Progenitor cell of endocrine pancreas (in vitro differentiated cells): Measurements from ENCODE around the gene AKAP10. TPM values are rescaled to one million over a fixed set of nuclear protein-coding genes. Genes with fewer than 3 reads are reported as not detected.

Experiments
- DNase-seq: peaks from one replicate; pipeline ENCODE4 v3.0.0; 2021; ENCODE audit warnings: low spot score; ENCODE audit not compliant: unreplicated experiment
- H3K27ac Mint-ChIP-seq: 2 replicates; pipeline ENCODE4 v1.8.0; 2021; ENCODE audit warnings: mild to moderate bottlenecking, moderate library complexity, mixed read lengths
- H3K27me3 Mint-ChIP-seq: 2 replicates; pipeline ENCODE4 v1.8.0; 2021; ENCODE audit warnings: mixed read lengths
- H3K36me3 Mint-ChIP-seq: 2 replicates; pipeline ENCODE4 v1.8.0; 2022; ENCODE audit warnings: mixed read lengths; ENCODE audit not compliant: insufficient read depth
- H3K4me1 Mint-ChIP-seq: 2 replicates; pipeline ENCODE4 v1.8.0; 2021; ENCODE audit warnings: low read depth, mixed read lengths
- H3K4me3 Mint-ChIP-seq: 2 replicates; pipeline ENCODE4 v1.8.0; 2021; ENCODE audit warnings: low read depth, mild to moderate bottlenecking, moderate library complexity, mixed read lengths
- H3K9me3 Mint-ChIP-seq: 2 replicates; pipeline ENCODE4 v1.8.0; 2021; ENCODE audit warnings: low read depth, mixed read lengths
- CTCF ChIP-seq: fragments of 200-600 bp; sonication (generic); IDR thresholded peaks from one replicate; pipeline ENCODE4 v1.5.0; 2021; ENCODE audit warnings: antibody characterized with exemption, mild to moderate bottlenecking; ENCODE audit not compliant: unreplicated experiment
- total RNA-seq: library from RNA; stranded (reverse); gene quantifications from 2 replicates; pipeline ENCODE4 v1.2.1, GENCODE V29; 2021

AKAP10 gene
- total RNA-seq, 1 donor from 2014 or later: 38.2 TPM

GRCh38 chr17:20010936-20011335 lies 33.3 kb upstream of the AKAP10 start:
- no peaks in the 10 kb centered on the region for H3K36me3 Mint-ChIP-seq
- no peak for TF ChIP-seq CTCF
- no peak for DNase-seq
- peaks cover 3% of the 10 kb centered on the region for H3K9me3 Mint-ChIP-seq
- peaks cover 6% of the 10 kb centered on the region for H3K4me1 Mint-ChIP-seq
- peak overlapping the region; percentile 77 for H3K4me3 Mint-ChIP-seq
- no peak overlapping the region for H3K27ac Mint-ChIP-seq
- H3K27me3 Mint-ChIP-seq: peaks cover 61% of the 10 kb centered on the region

- H3K9me3 Mint-ChIP-seq: peaks cover 3% of the 10 kb centered on the region
- peaks cover 6% of the 10 kb centered on the region for H3K4me1 Mint-ChIP-seq
- DNase-seq: no peak
- H3K27ac Mint-ChIP-seq: no peak overlapping the region
- peak overlapping the region; percentile 77 for H3K4me3 Mint-ChIP-seq
- peaks cover 61% of the 10 kb centered on the region for H3K27me3 Mint-ChIP-seq
- peak; percentile 41 for TF ChIP-seq CTCF
- H3K36me3 Mint-ChIP-seq: no peaks in the 10 kb centered on the region
Measured at GRCh38 chr17:20010099-20010863, 32.7 kb upstream of the AKAP10 start.

- peaks cover 3% of the 10 kb centered on the region for H3K9me3 Mint-ChIP-seq
- peak within 1 kb of the TSS; percentile 89 for H3K4me3 Mint-ChIP-seq
- peak; percentile 91 for DNase-seq
- no peaks in the 10 kb centered on the region for H3K36me3 Mint-ChIP-seq
- peaks cover 6% of the 10 kb centered on the region for H3K4me1 Mint-ChIP-seq
- TF ChIP-seq CTCF: peak; percentile 98
- H3K27ac Mint-ChIP-seq: no peak within 1 kb of the TSS
- peaks cover 62% of the 10 kb centered on the region for H3K27me3 Mint-ChIP-seq
Measured at GRCh38 chr17:20009302-20010098, 31.9 kb upstream of the AKAP10 start, which contains the start of gene SPECC1. TSS of gene SPECC1 (plus strand) at chr17:20009359. CDS start at chr17:20096652, 87,293 bp downstream.

- Mint-ChIP-seq H3K4me1 (peaks cover 6% of the 10 kb centered on the region), H3K36me3 (no peaks in the 10 kb centered on the region), H3K27ac (no peak overlapping the region), H3K9me3 (peaks cover 3% of the 10 kb centered on the region), H3K27me3 (peaks cover 61% of the 10 kb centered on the region), H3K4me3 (peak overlapping the region; percentile 89)
- no peak for TF ChIP-seq CTCF
- no peak for DNase-seq
Measured at GRCh38 chr17:20009052-20009301, 31.3 kb upstream of the AKAP10 start.

- H3K27ac Mint-ChIP-seq: no peak overlapping the region
- peak overlapping the region; percentile 89 for H3K4me3 Mint-ChIP-seq
- peaks cover 61% of the 10 kb centered on the region for H3K27me3 Mint-ChIP-seq
- DNase-seq: no peak
- H3K4me1 Mint-ChIP-seq: peaks cover 6% of the 10 kb centered on the region
- no peaks in the 10 kb centered on the region for H3K36me3 Mint-ChIP-seq
- no peaks in the 10 kb centered on the region for H3K9me3 Mint-ChIP-seq
- no peak for TF ChIP-seq CTCF
Measured at GRCh38 chr17:20008242-20009051, 30.8 kb upstream of the AKAP10 start.
